Breast epithelium (tissue), 3 donors: ENCODE results near the gene SP9.

ENCODE experiments used
- CTCF ChIP-seq, 3 donors: fragments of 450-650 bp; IDR thresholded peaks; one replicate each; pipeline ENCODE4 v1.5.1; 2016 to 2017; ENCODE audit warnings: antibody characterized with exemption in 3 of 3, mild to moderate bottlenecking in 3 of 3, moderate library complexity in 3 of 3
- POLR2AphosphoS5 ChIP-seq, 3 donors: sonication (generic); formaldehyde crosslinking; IDR thresholded peaks; one replicate each; pipeline ENCODE4 v1.6.1; 2017; ENCODE audit warnings: antibody characterized with exemption in 3 of 3

GRCh38 chr2:174383796-174384195, 49.0 kb downstream of the SP9 start:
- TF ChIP-seq CTCF (IDR thresholded peaks at IDR 0.05) = no peak
- TF ChIP-seq POLR2AphosphoS5 (IDR thresholded peaks at IDR 0.05) = no peak
